NCI-H345 treated with DMSO at 0.1 percent for 48 hours (cell line): ENCODE results near the gene CHST5.
"Not testable (repeated sequence)": the region's sequence is repeated elsewhere in the genome, so short reads cannot be mapped to it uniquely, and the experiment has no call there.

Experiments used
- DNase-seq: peaks from one replicate; lab custom pipeline; 2025; ENCODE audit not compliant: unreplicated experiment; lab: John Stamatoyannopoulos, UW

The CHST5 gene

GRCh38 chr16:75552951-75553350, 17.0 kb upstream of the CHST5 start:
- no peak for DNase-seq

GRCh38 chr16:75550211-75550662, 14.3 kb upstream of the CHST5 start:
- no peak for DNase-seq

GRCh38 chr16:75548456-75548855, 12.5 kb upstream of the CHST5 start:
- not testable (repeated sequence) for DNase-seq

- DNase-seq = no peak
These were observed 10.4 kb upstream of the CHST5 start for GRCh38 chr16:75546293-75546692.

GRCh38 chr16:75545879-75546278, 10.0 kb upstream of the CHST5 start:
- DNase-seq = not testable (repeated sequence)

DNA sequence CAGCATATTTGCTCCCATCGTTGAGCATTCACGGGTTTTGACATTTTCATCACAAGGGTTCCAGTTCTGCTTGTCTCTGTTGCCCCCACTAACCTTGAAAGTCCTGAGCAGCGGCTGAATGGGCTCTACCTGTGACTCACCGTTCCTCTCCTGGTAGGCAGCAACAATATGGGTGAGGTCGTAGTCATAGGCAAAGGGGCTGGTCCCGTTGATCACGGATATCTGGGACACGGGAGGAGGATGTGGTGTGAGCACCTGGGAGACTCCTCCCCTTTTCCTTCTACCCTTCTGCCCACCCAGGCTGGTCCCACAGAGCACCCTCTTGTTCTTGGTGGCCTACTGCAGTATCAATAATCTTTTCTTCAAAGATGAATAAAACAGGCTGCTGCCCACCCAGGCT, 6.6 kb upstream of the CHST5 start:
- not testable (repeated sequence) for DNase-seq

DNA sequence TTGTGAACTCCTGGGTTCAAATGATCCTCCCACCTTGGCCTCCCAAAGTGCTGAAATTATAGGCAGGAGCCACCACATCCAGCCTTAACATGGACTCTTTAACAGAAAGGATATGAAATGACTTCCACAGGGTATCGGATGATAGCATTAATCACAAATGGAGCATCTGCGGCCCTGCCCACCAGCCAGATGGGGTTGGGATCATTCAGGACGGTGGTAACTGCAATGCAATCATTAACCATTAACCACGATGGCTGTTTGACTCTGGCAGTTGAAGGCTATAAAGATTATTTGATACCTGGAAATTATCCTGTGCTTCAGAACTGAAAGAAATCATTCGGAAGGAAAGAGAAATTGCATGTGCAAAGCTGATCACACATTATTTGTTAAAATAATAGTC, 5.3 kb upstream of the CHST5 start:
- no peak for DNase-seq

- not testable (repeated sequence) for DNase-seq
These were observed 3.1 kb upstream of the CHST5 start for GRCh38 chr16:75538882-75539565.

DNA sequence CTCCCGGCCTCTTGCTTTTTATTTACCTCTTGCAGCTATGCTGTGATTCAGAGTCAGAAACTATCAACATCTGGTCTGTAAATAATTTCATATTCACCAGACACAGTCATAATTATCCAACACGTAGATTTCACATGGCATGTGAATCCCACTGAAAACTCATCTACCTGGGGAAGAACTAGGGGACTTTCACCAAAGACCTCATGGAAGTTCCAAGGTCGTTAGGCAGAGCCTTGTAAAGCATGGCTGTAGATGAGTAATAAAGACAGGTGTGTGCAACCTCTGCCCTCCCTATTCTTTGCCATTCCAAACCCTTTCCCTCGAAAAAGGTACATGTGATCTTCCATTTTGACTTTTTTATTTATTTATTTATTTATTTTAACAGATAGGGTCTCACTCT, 1.9 kb upstream of the CHST5 start:
- DNase-seq = no peak

DNA sequence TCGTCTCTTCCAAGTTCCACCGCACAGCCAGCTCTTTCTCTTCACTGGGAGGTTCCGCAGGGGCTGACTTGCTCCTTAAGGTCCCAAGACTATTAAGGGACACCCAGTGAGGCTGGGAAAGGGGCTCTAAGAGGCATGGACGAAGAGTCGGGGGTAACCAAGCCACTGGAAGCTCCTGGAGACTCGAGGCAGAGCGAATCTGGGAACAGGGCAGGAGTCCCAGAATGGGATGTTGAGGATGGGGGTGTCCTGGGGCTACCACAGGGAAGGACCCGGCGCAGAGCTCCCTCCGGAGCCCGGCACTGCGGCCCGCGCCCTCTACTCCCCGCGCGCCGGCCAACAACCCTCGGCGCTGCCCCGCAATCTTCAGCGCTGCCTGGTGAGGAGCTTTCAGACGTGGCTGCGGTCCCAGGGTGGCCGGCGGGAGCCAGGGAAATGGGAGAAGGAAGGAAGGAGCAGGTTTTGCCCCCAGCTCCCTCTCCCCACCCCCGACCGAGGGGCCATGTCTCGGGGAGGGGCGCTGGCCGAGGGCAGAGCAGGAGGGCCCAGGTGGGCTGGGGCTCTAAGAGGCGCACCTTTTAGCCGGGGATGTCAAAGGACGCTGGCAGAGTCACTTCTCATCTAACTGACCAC, 581 bp downstream of the CHST5 start:
- DNase-seq = no peak

DNA sequence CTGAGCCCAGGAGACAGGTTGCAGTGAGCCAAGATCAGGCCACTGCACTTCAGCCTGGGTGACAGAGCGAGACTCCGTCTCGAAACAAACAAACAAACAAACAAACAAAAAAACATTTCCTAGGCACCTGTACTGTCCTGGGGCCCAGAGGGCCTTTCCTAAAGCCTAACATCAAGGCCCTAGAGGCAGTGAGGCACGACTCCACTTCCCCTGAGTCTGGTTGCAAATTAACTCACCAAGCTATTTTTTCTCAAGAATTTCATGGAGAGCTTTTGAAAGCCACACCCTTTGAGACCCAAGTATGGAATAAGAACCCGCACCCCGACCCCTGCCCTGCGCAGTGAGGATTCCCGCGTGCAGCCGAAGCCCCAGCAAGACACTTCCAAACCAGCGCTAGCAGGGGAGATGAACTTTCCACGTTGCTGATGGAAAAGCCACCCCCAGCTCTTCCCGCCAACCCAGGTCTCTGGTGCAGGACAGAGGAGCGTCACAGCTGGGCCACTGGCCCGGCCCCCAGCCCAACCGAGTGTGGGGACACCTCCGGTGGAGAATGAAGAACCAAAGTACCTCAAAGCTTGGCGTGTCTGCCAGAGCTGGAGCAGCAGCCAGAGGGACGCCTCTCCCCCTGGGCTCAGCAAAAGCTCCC, 1.2 kb downstream of the CHST5 start:
- no peak for DNase-seq

DNA sequence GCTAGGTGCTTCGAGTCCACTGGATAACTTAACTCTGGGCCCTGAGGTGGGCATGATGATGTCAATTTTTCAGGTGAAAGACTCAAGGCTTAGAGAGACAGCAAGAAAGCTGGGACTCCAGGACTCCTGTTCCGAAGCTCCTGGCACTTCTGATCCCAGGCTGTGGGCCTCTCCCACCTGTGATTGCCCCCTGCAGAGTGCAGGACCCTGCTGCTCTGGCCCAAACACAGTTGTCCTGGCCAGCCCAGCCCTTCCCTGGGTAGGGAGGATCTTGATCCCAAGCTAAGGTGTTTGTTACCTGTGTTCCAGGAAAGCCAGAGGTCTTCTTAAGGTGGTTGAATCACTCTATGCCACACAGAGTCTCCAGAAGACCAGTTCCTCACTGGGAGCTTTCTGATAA, 3.1 kb downstream of the CHST5 start:
- DNase-seq = no peak

GRCh38 chr16:75532142-75532765, 3.7 kb downstream of the CHST5 start:
- no peak for DNase-seq

- DNase-seq = no peak
These were observed 5.9 kb downstream of the CHST5 start for GRCh38 chr16:75529959-75530358.

DNA sequence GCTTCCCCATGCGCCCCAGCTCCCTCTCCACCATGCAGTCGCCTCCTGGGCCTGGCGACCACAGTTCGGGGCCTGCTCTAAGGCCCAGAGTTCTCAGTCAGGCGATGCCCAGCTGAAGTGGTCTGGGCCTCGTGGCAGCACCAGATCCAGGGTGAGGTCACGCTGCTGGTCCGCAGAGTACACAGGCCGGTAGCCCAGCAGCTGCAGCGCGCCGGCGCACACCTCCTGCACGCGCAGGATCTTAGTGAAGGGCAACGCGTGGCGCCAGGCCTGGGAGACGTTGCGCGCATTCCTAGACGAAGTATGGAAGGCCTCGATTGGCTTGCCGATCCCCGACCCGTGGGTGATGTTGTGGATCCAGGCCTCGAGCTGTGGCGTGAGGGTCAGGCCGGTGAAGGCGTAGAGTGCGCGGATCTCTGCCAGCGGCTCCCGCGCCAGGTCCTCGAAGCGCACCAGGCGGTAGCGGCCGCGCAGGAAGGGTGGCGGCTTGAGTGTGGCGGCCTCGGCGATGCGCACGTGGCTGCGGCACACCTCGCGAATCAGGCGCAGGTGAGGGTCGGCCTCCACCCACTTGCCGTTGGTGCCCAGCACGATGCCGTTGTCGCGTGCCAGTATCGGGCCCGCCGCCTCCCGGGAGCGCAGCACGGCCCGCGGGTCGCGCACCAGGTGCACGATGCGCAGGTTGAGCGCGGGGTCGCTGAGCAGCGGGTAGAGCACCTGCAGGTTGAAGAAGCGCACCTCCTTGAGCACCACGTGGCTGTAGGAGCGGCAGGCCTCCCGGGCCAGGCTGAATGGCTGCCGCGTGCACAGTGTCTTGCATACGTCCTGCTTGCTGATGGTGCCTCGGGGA, 6.6 kb downstream of the CHST5 start:
- no peak for DNase-seq

- DNase-seq = no peak
These were observed 8.0 kb downstream of the CHST5 start for GRCh38 chr16:75527825-75528299.

- DNase-seq = no peak
These were observed 9.7 kb downstream of the CHST5 start for GRCh38 chr16:75526032-75526790.

- no peak for DNase-seq
These were observed 16.7 kb downstream of the CHST5 start for GRCh38 chr16:75519175-75519574.

DNA sequence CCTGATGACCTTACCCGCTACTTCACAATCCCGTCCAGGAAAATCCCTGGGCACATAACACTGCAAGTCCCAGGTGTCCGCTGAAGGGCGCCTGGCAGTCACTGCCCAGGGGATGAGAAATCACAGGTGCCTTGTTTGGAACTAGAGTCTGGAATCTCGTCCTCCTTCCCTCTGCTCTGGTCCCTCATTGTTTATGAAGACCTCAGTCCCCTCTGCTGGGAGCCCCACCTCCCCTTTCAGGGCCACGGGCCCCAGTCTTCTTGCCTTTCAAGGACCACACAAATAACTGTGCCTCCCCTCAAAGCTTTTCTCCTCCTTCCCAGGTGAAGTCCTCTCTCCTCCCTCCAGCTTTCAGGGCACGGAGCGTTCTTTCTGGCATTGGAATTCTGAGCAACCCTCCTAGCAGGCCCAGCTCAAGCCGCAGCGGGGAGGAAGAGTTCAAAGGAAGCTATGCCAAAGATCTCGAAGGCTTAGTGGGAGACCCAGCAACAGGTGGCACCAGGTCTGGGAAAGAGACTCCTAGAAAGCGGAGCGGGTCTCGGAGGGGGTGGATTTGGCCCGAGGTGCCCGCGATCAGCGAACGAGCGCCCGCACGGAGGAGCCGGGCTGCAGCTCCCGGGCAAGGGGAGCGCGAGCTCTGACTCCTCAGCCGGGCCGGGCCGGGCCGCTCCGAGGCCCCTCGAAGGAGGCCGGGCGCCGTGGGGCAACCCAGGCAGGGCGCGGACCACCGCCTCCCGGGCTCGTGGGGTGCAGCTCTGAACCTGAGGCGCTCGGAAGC, 19.5 kb downstream of the CHST5 start:
- not testable (repeated sequence) for DNase-seq
